A673 (cell line): ENCODE measurements around the gene B4GALNT3. TPM values are rescaled to one million over a fixed set of nuclear protein-coding genes. Genes with fewer than 3 reads are reported as not detected.

Source experiments
- BruUV-seq: library from RNA; stranded (reverse); fragments of 400-500 nt; replicated peaks from 2 replicates; lab custom pipeline; 2021; lab: Mats Ljungman, UMichigan
- CTCF ChIA-PET: fragments of 300-600 bp; sonication (Branson Sonifier 250); formaldehyde crosslinking; loops from one replicate; lab custom pipeline; 2022; ENCODE audit warnings: antibody characterized with exemption; lab: Charles Lee
- POLR2A ChIA-PET: fragments of 300-600 bp; sonication (Branson Sonifier 250); formaldehyde crosslinking; loops from one replicate; lab custom pipeline; 2022; ENCODE audit warnings: antibody characterized with exemption; ENCODE audit not compliant: low non-redundant PET; lab: Charles Lee
- DNase-seq: peaks from one replicate; pipeline ENCODE4 v3.0.0-alpha.2; 2015; ENCODE audit warnings: low spot score
- H3K27ac ChIP-seq: fragments of 200-600 bp; sonication (generic); 2 replicates; pipeline ENCODE4 v1.5.1; 2016; ENCODE audit warnings: mixed run types, low read depth, mild to moderate bottlenecking, mixed read lengths, antibody characterized with exemption, low read length; ENCODE audit not compliant: poor library complexity, severe bottlenecking
- H3K27me3 ChIP-seq: fragments of 200-600 bp; sonication (generic); replicated peaks from 2 replicates; pipeline ENCODE4 v1.6.1; 2017; ENCODE audit warnings: mixed run types, low read depth, mild to moderate bottlenecking, mixed read lengths, antibody characterized with exemption, low read length; ENCODE audit not compliant: insufficient read depth, poor library complexity
- H3K36me3 ChIP-seq: fragments of 200-600 bp; sonication (generic); 2 replicates; pipeline ENCODE4 v1.6.1; 2016; ENCODE audit warnings: mixed run types, mild to moderate bottlenecking, mixed read lengths, antibody characterized with exemption, low read length; ENCODE audit not compliant: insufficient read depth, poor library complexity, severe bottlenecking
- H3K4me1 ChIP-seq: fragments of 200-600 bp; sonication (generic); 2 replicates; pipeline ENCODE4 v1.6.1; 2017; ENCODE audit warnings: mixed run types, mild to moderate bottlenecking, mixed read lengths, antibody characterized with exemption, low read length; ENCODE audit not compliant: insufficient read depth, poor library complexity, severe bottlenecking
- H3K4me3 ChIP-seq: fragments of 200-600 bp; sonication (generic); 2 replicates; pipeline ENCODE4 v1.5.1; 2016; ENCODE audit warnings: low read depth, mixed run types, mild to moderate bottlenecking, mixed read lengths, low read length; ENCODE audit not compliant: poor library complexity, severe bottlenecking
- H3K9me3 ChIP-seq: fragments of 200-600 bp; sonication (generic); 2 replicates; pipeline ENCODE4 v1.6.1; 2016; ENCODE audit warnings: mixed run types, low read depth, mild to moderate bottlenecking, mixed read lengths, antibody characterized with exemption, low read length; ENCODE audit not compliant: poor library complexity, severe bottlenecking
- CTCF ChIP-seq: fragments of 300-800, 200-600 bp; sonication (generic); conservative IDR thresholded peaks from 2 replicates; pipeline ENCODE4 v1.5.1; 2017; ENCODE audit warnings: low read depth, mild to moderate bottlenecking, antibody characterized with exemption, low read length, moderate library complexity, mixed read lengths
- EZH2 ChIP-seq: fragments of 200-600 bp; sonication (generic); IDR thresholded peaks from 2 replicates; pipeline ENCODE4 v1.6.1; 2017; ENCODE audit warnings: borderline replicate concordance, low read depth, mild to moderate bottlenecking, mixed read lengths, antibody characterized with exemption, low read length; ENCODE audit not compliant: poor library complexity, severe bottlenecking
- intact Hi-C: fragments of 100-400 bp; cut with micrococcal nuclease; formaldehyde crosslinking; loops from one replicate; pipeline ENCODE4 v1.10.0; 2022; ENCODE audit not compliant: unreplicated experiment
- total RNA-seq: library from RNA; stranded (reverse); gene quantifications from 2 replicates; pipeline ENCODE4 v1.2.3, GENCODE V29; 2021

B4GALNT3 gene
- total RNA-seq, 1 experiment from 2014 or later = 19.4 TPM

- no peaks in the 10 kb centered on the region for H3K27me3 ChIP-seq
- peak; percentile 41 for DNase-seq
- no peaks in the 10 kb centered on the region for H3K9me3 ChIP-seq
- no peak overlapping the region for H3K27ac ChIP-seq
- TF ChIP-seq CTCF (no peak), EZH2 (no peak)
- peaks cover 5% of the 10 kb centered on the region for H3K4me1 ChIP-seq
- ChIA-PET CTCF (no interaction called here), POLR2A (no interaction called here)
- no peak overlapping the region for H3K4me3 ChIP-seq
- intact Hi-C loops = no loop called here
- BruUV-seq = no TSS peak
- no peaks in the 10 kb centered on the region for H3K36me3 ChIP-seq
These were observed 10.4 kb downstream of the B4GALNT3 start for GRCh38 chr12:470133-470532.

GRCh38 chr12:473198-473597 is 13.5 kb downstream of the B4GALNT3 start:
- POLR2A ChIA-PET = no interaction called here
- no peaks in the 10 kb centered on the region for H3K9me3 ChIP-seq

GRCh38 chr12:473863-474577 is 14.3 kb downstream of the B4GALNT3 start:
- no peaks in the 10 kb centered on the region for H3K27me3 ChIP-seq
- CTCF ChIA-PET = no interaction called here
- POLR2A ChIA-PET = no interaction called here
- TF ChIP-seq EZH2 (no peak), CTCF (no peak)
- no peak for DNase-seq
- intact Hi-C loops = no loop called here
- H3K36me3 ChIP-seq = no peaks in the 10 kb centered on the region
- no TSS peak for BruUV-seq
- H3K4me1 ChIP-seq = peaks cover 8% of the 10 kb centered on the region
- H3K9me3 ChIP-seq = no peaks in the 10 kb centered on the region
- H3K27ac ChIP-seq = no peak overlapping the region
- no peak overlapping the region for H3K4me3 ChIP-seq

More at GRCh38 chr12:473198-473597, 13.5 kb downstream of the B4GALNT3 start:
- BruUV-seq = no TSS peak
- no peak overlapping the region for H3K4me3 ChIP-seq
- intact Hi-C loops = no loop called here
- no peak for TF ChIP-seq CTCF
- TF ChIP-seq EZH2 = no peak
- H3K36me3 ChIP-seq = no peaks in the 10 kb centered on the region
- H3K27ac ChIP-seq = no peak overlapping the region
- no peak for DNase-seq
- peaks cover 8% of the 10 kb centered on the region for H3K4me1 ChIP-seq
- CTCF ChIA-PET = no interaction called here
- H3K27me3 ChIP-seq = no peaks in the 10 kb centered on the region
